ENCODE data around the gene RIN1.
A peak's percentile ranks its signal among the peaks of the same experiment; 100 is the strongest.

The RIN1 gene

DNA sequence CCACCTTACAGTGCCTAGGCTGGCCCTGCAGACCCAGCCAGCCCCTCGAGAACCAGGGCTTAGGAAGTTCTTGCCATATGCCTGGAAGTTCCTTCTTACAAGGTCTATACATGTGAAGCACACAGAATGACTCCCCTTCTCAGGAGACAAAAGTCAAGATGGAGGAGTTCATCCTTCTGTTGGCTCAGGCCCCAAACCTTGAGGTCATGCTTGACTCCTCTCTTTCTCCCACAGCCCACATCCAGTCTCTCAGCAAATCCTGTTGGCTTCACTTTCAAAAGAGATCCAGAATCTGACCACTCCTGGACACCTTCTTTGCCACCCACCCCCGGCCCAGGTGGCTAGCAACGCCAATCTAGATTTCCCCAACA is 17.6 kb downstream of the RIN1 start:
- H3K14ac ChIP-seq (ENCODE audit: low read length), result no peak overlapping the region
- H3K4ac ChIP-seq (ENCODE audit: low read length), result no peak overlapping the region
- H3K27ac ChIP-seq (replicated peaks; ENCODE audit: low read length), result no peak overlapping the region
- no peak overlapping the region for H2BK120ac ChIP-seq (ENCODE audit: low read depth, low read length)
- peak overlapping the region; percentile 31 for H2BK12ac ChIP-seq (ENCODE audit: low read length)
- H2AFZ ChIP-seq (ENCODE audit: low read length), result peak overlapping the region; percentile 84
- H3K9me3 ChIP-seq (replicated peaks in 1 of 2; ENCODE audit: control insufficient read depth in 2 of 2, insufficient read depth in 1 of 2, low read depth in 1 of 2, low read length in 2 of 2), result no peaks in the 10 kb centered on the region
- H3K4me1 ChIP-seq (ENCODE audit: control insufficient read depth in 2 of 2, insufficient read depth in 1 of 2, low read depth in 1 of 2, low read length in 2 of 2), result peaks cover 25 to 31% of the 10 kb centered on the region in 2 donors
- H3K18ac ChIP-seq (ENCODE audit: low read length), result no peak overlapping the region
- H3K4me3 ChIP-seq (ENCODE audit: low read length in 2 of 2), result no peak overlapping the region
- H3K36me3 ChIP-seq (replicated peaks in 1 of 2; ENCODE audit: control insufficient read depth in 2 of 2, insufficient read depth in 2 of 2, low read length in 2 of 2), result no peaks in the 10 kb centered on the region
- H3K23ac ChIP-seq (ENCODE audit: low read depth, low read length, poor library complexity), result no peak overlapping the region
- no peak overlapping the region for H2BK5ac ChIP-seq (ENCODE audit: low read length)
- H3K9ac ChIP-seq (ENCODE audit: low read depth, low read length, poor library complexity), result no peak overlapping the region
- no peak overlapping the region for H4K91ac ChIP-seq (ENCODE audit: low read depth, low read length, poor library complexity)
- peak overlapping the region; percentile 45 for H4K8ac ChIP-seq (ENCODE audit: low read depth, low read length)
- no peak overlapping the region for H3K4me2 ChIP-seq (ENCODE audit: insufficient read depth, low read length, poor library complexity, severe bottlenecking)
- no peak for DNase-seq (ENCODE audit: low spot score)
- H2AK5ac ChIP-seq (ENCODE audit: low read depth, low read length), result no peak overlapping the region
- H2BK15ac ChIP-seq (ENCODE audit: low read length), result no peak overlapping the region
- no CpG with 5 or more reads among the region's 3 CpGs for WGBS, 2 donors (ENCODE audit: extremely low coverage in 2 of 2, insufficient read length in 2 of 2, insufficient replicate concordance in 1 of 2)
- no peaks in the 10 kb centered on the region for H3K27me3 ChIP-seq (ENCODE audit: control insufficient read depth in 3 of 3, insufficient read depth in 3 of 3, low read depth in 1 of 3, low read length in 3 of 3)
- H3K79me1 ChIP-seq (ENCODE audit: low read depth, low read length), result no peaks in the 10 kb centered on the region

DNA sequence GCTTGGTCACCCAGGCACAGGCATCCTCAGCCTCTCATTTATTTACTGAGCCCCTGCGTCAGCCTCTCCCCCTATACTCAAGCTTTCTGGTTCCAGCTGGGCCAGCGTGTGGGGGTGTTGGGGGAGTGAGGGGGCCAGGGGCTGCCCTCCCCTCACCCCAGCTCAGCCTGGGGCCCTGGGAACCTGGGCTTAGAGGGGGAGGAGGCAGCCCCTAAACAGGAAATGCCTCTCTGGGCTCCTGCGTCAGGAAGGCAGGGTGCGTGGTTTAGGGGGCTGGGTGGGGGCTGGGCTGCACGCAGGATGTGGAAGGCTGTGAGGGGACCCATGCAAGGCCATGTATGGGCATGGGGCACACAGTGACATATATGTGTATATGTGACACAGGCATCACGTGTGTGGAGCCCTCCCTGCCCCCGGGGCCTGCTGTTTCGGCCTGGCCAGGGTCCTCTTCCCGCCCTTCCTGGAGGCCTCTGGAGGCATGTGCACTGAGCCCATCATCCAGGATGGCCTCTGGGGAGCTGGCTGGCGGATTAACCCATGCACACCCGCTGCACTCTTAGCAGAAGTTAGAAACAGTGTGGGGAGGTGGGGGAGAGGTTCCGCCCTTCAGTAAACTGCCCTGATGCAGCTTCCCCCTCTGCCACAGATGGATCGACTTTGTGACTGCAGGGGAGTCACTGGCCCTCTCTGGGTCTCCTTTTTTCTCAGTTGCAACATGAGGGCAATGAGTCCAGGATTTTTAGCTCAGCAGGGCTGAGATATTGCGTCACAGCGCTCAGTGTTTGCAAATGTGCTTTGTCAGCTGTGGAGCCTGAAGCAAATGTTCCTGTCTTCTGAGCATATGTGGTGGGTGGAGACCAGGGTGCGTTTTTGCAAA is 18.3 kb downstream of the RIN1 start:
- Histone ChIP-seq H3K27ac (replicated peaks; ENCODE audit: low read length) (no peak overlapping the region), H3K18ac (ENCODE audit: low read length) (peak overlapping the region; percentile 69), H2BK15ac (ENCODE audit: low read length) (peak overlapping the region; percentile 40), H2BK12ac (ENCODE audit: low read length) (peak overlapping the region; percentile 31), H3K4me1 (ENCODE audit: control insufficient read depth in 2 of 2, insufficient read depth in 1 of 2, low read depth in 1 of 2, low read length in 2 of 2) (peaks cover 24 to 29% of the 10 kb centered on the region in 2 donors), H3K4ac (ENCODE audit: low read length) (no peak overlapping the region), H4K91ac (ENCODE audit: low read depth, low read length, poor library complexity) (no peak overlapping the region), H3K36me3 (replicated peaks in 1 of 2; ENCODE audit: control insufficient read depth in 2 of 2, insufficient read depth in 2 of 2, low read length in 2 of 2) (no peaks in the 10 kb centered on the region), H3K9ac (ENCODE audit: low read depth, low read length, poor library complexity) (no peak overlapping the region), H2AK5ac (ENCODE audit: low read depth, low read length) (peak overlapping the region; percentile 3), H3K14ac (ENCODE audit: low read length) (no peak overlapping the region), H3K4me3 (ENCODE audit: low read length in 2 of 2) (no peak overlapping the region), H3K79me1 (ENCODE audit: low read depth, low read length) (no peaks in the 10 kb centered on the region), H2BK5ac (ENCODE audit: low read length) (no peak overlapping the region), H3K9me3 (replicated peaks in 1 of 2; ENCODE audit: control insufficient read depth in 2 of 2, insufficient read depth in 1 of 2, low read depth in 1 of 2, low read length in 2 of 2) (no peaks in the 10 kb centered on the region), H3K4me2 (ENCODE audit: insufficient read depth, low read length, poor library complexity, severe bottlenecking) (no peak overlapping the region), H2BK120ac (ENCODE audit: low read depth, low read length) (no peak overlapping the region), H3K23ac (ENCODE audit: low read depth, low read length, poor library complexity) (no peak overlapping the region), H2AFZ (ENCODE audit: low read length) (peak overlapping the region; percentile 84), H3K27me3 (ENCODE audit: control insufficient read depth in 3 of 3, insufficient read depth in 3 of 3, low read depth in 1 of 3, low read length in 3 of 3) (no peaks in the 10 kb centered on the region), H4K8ac (ENCODE audit: low read depth, low read length) (peak overlapping the region; percentile 90)
- no CpG with 5 or more reads among the region's 16 CpGs for WGBS, 2 donors (ENCODE audit: extremely low coverage in 2 of 2, insufficient read length in 2 of 2, insufficient replicate concordance in 1 of 2)
- no peak for DNase-seq (ENCODE audit: low spot score)

DNA sequence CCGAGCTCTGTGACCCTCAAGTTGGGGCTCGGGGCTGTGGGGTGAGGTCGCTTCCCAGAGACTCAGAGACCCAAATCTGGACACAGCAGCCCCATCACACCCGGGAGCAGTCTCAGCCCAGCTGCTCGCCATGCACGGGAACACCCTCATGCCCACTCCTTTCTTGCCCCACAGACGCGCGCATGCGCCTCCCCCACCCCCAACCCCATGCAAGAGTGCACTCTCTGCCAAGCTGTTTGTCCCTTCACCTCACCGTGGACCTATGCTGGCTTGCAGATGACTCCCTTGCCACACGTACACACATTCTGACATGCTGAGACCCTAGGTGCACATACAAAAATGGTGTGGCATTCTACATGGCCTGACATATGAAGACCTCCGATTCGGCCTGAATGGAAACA is 18.9 kb downstream of the RIN1 start:
- no peak overlapping the region for H3K4ac ChIP-seq (ENCODE audit: low read length)
- peak overlapping the region; percentile 42 for H3K27ac ChIP-seq (replicated peaks; ENCODE audit: low read length)
- no peak for DNase-seq (ENCODE audit: low spot score)
- no peak overlapping the region for H3K14ac ChIP-seq (ENCODE audit: low read length)
- H3K4me3 ChIP-seq (ENCODE audit: low read length in 2 of 2), result no peak overlapping the region
- no peaks in the 10 kb centered on the region for H3K79me1 ChIP-seq (ENCODE audit: low read depth, low read length)
- H3K27me3 ChIP-seq (ENCODE audit: control insufficient read depth in 3 of 3, insufficient read depth in 3 of 3, low read depth in 1 of 3, low read length in 3 of 3), result no peaks in the 10 kb centered on the region
- peaks cover 22 to 28% of the 10 kb centered on the region in 2 donors for H3K4me1 ChIP-seq (ENCODE audit: control insufficient read depth in 2 of 2, insufficient read depth in 1 of 2, low read depth in 1 of 2, low read length in 2 of 2)
- no CpG with 5 or more reads among the region's 14 CpGs for WGBS, 2 donors (ENCODE audit: extremely low coverage in 2 of 2, insufficient read length in 2 of 2, insufficient replicate concordance in 1 of 2)
- no peak overlapping the region for H2BK15ac ChIP-seq (ENCODE audit: low read length)
- peak overlapping the region; percentile 1 for H2AK5ac ChIP-seq (ENCODE audit: low read depth, low read length)
- H2AFZ ChIP-seq (ENCODE audit: low read length), result peak overlapping the region; percentile 84
- H2BK12ac ChIP-seq (ENCODE audit: low read length), result no peak overlapping the region
- H3K36me3 ChIP-seq (replicated peaks in 1 of 2; ENCODE audit: control insufficient read depth in 2 of 2, insufficient read depth in 2 of 2, low read length in 2 of 2), result no peaks in the 10 kb centered on the region
- H3K23ac ChIP-seq (ENCODE audit: low read depth, low read length, poor library complexity), result peak overlapping the region; percentile 40
- H4K91ac ChIP-seq (ENCODE audit: low read depth, low read length, poor library complexity), result no peak overlapping the region
- peak overlapping the region; percentile 2 for H3K4me2 ChIP-seq (ENCODE audit: insufficient read depth, low read length, poor library complexity, severe bottlenecking)
- H3K9ac ChIP-seq (ENCODE audit: low read depth, low read length, poor library complexity), result peak overlapping the region; percentile 13
- H2BK120ac ChIP-seq (ENCODE audit: low read depth, low read length), result no peak overlapping the region
- no peak overlapping the region for H2BK5ac ChIP-seq (ENCODE audit: low read length)
- no peaks in the 10 kb centered on the region for H3K9me3 ChIP-seq (replicated peaks in 1 of 2; ENCODE audit: control insufficient read depth in 2 of 2, insufficient read depth in 1 of 2, low read depth in 1 of 2, low read length in 2 of 2)
- H4K8ac ChIP-seq (ENCODE audit: low read depth, low read length), result no peak overlapping the region
- H3K18ac ChIP-seq (ENCODE audit: low read length), result peak overlapping the region; percentile 58

DNA sequence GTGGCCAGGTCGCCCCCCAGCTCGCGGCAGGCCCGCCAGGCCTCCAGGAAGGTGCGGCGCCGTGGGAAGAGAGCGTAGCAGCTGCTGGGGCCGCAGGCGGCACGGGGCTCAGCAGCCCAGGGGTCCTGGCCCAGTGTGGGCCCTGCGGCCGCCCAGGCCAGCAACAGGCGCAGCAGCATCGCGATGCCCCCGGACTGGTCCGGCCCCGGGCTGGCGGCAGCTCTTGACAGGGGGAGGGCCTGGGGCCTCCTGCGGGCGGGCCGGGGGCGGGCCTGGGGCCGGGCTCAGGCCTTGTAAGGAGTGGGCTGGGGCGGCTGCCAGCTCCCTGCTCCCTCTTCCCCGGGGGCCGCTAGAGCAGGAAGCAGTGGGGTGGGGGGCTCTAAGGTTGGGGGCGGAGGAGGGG is 19.4 kb downstream of the RIN1 start, which contains the start of gene CD248:
CD248 (minus strand) TSS at position 196 of the 403 bp plus-strand sequence; CDS start at position 179, 17 bp downstream.
- no peaks in the 10 kb centered on the region for H3K36me3 ChIP-seq (replicated peaks in 1 of 2; ENCODE audit: control insufficient read depth in 2 of 2, insufficient read depth in 2 of 2, low read length in 2 of 2)
- peak within 1 kb of the TSS; percentile 70 for H3K9ac ChIP-seq (ENCODE audit: low read depth, low read length, poor library complexity)
- peak within 1 kb of the TSS; percentile 74 for H4K91ac ChIP-seq (ENCODE audit: low read depth, low read length, poor library complexity)
- no peaks in the 10 kb centered on the region for H3K79me1 ChIP-seq (ENCODE audit: low read depth, low read length)
- H2BK12ac ChIP-seq (ENCODE audit: low read length), result peak within 1 kb of the TSS; percentile 64
- H3K27me3 ChIP-seq (ENCODE audit: control insufficient read depth in 3 of 3, insufficient read depth in 3 of 3, low read depth in 1 of 3, low read length in 3 of 3), result no peaks in the 10 kb centered on the region
- peak within 1 kb of the TSS; percentile 79 for H3K4ac ChIP-seq (ENCODE audit: low read length)
- H4K8ac ChIP-seq (ENCODE audit: low read depth, low read length), result peak within 1 kb of the TSS; percentile 90
- H2AK5ac ChIP-seq (ENCODE audit: low read depth, low read length), result peak within 1 kb of the TSS; percentile 98
- H3K4me3 ChIP-seq (ENCODE audit: low read length in 2 of 2), result no peak within 1 kb of the TSS
- peaks cover 22 to 30% of the 10 kb centered on the region in 2 donors for H3K4me1 ChIP-seq (ENCODE audit: control insufficient read depth in 2 of 2, insufficient read depth in 1 of 2, low read depth in 1 of 2, low read length in 2 of 2)
- peak within 1 kb of the TSS; percentile 50 for H3K23ac ChIP-seq (ENCODE audit: low read depth, low read length, poor library complexity)
- H2BK5ac ChIP-seq (ENCODE audit: low read length), result no peak within 1 kb of the TSS
- H2BK120ac ChIP-seq (ENCODE audit: low read depth, low read length), result peak within 1 kb of the TSS; percentile 68
- no peak for DNase-seq (ENCODE audit: low spot score)
- H2BK15ac ChIP-seq (ENCODE audit: low read length), result peak within 1 kb of the TSS; percentile 88
- H3K9me3 ChIP-seq (replicated peaks in 1 of 2; ENCODE audit: control insufficient read depth in 2 of 2, insufficient read depth in 1 of 2, low read depth in 1 of 2, low read length in 2 of 2), result no peaks in the 10 kb centered on the region
- H3K14ac ChIP-seq (ENCODE audit: low read length), result peak within 1 kb of the TSS; percentile 91
- H3K27ac ChIP-seq (replicated peaks; ENCODE audit: low read length), result peak within 1 kb of the TSS; percentile 42
- peak within 1 kb of the TSS; percentile 69 for H3K18ac ChIP-seq (ENCODE audit: low read length)
- H3K4me2 ChIP-seq (ENCODE audit: insufficient read depth, low read length, poor library complexity, severe bottlenecking), result peak within 1 kb of the TSS; percentile 13
- WGBS, 2 donors (ENCODE audit: extremely low coverage in 2 of 2, insufficient read length in 2 of 2, insufficient replicate concordance in 1 of 2), result no CpG with 5 or more reads among the region's 29 CpGs
- H2AFZ ChIP-seq (ENCODE audit: low read length), result peak within 1 kb of the TSS; percentile 84

All from neuronal stem cell (in vitro differentiated cells).